HL-60/S4 treated with phorbol 12-myristate 13-acetate at 8.2 ng/mL for 4 days and 3 days (cell line): ENCODE data around the gene SHANK1.
"Not testable (repeated sequence)": the region's sequence is repeated elsewhere in the genome, so short reads cannot be mapped to it uniquely, and the experiment has no call there.

Experiments used
- in situ Hi-C: fragments of 300-500 bp; cut with MboI; formaldehyde crosslinking; loops from 2 replicates; pipeline ENCODE4 v1.15.0; 2022; ENCODE audit warnings: low sequenced_read_pairs

Gene SHANK1

GRCh38 chr19:50719566-50719965, at the start of gene SHANK1:
SHANK1 (minus strand) TSS chr19:50719802; CDS start chr19:50716919, 2,883 bp downstream.
- in situ Hi-C loops = no loop called here

GRCh38 chr19:50768277-50768676, 48.7 kb upstream of the SHANK1 start:
- in situ Hi-C loops = no loop called here

GRCh38 chr19:50767263-50767662, 47.7 kb upstream of the SHANK1 start:
- in situ Hi-C loops = not testable (repeated sequence)

GRCh38 chr19:50766746-50767145, 47.1 kb upstream of the SHANK1 start:
- in situ Hi-C loops = not testable (repeated sequence)

GRCh38 chr19:50764409-50764808, 44.8 kb upstream of the SHANK1 start:
- in situ Hi-C loops = no loop called here

GRCh38 chr19:50763521-50763920, 43.9 kb upstream of the SHANK1 start:
- in situ Hi-C loops = not testable (repeated sequence)

GRCh38 chr19:50761501-50761900, 41.9 kb upstream of the SHANK1 start:
- in situ Hi-C loops = not testable (repeated sequence)

GRCh38 chr19:50759886-50760285, 40.3 kb upstream of the SHANK1 start:
- in situ Hi-C loops = no loop called here

- in situ Hi-C loops = not testable (repeated sequence)
Observed at GRCh38 chr19:50759076-50759475, 39.5 kb upstream of the SHANK1 start.

- in situ Hi-C loops = not testable (repeated sequence)
Observed at GRCh38 chr19:50757624-50758023, 38.0 kb upstream of the SHANK1 start.

- in situ Hi-C loops = not testable (repeated sequence)
Observed at GRCh38 chr19:50756244-50756643, 36.6 kb upstream of the SHANK1 start.

GRCh38 chr19:50753879-50754278, 34.3 kb upstream of the SHANK1 start:
- in situ Hi-C loops = no loop called here

GRCh38 chr19:50750010-50750409, 30.4 kb upstream of the SHANK1 start:
- in situ Hi-C loops = no loop called here

- in situ Hi-C loops = no loop called here
Observed at GRCh38 chr19:50749490-50749889, 29.9 kb upstream of the SHANK1 start.

- in situ Hi-C loops = not testable (repeated sequence)
Observed at GRCh38 chr19:50747141-50747540, 27.5 kb upstream of the SHANK1 start.

- in situ Hi-C loops = no loop called here
Observed at GRCh38 chr19:50745221-50745620, 25.6 kb upstream of the SHANK1 start.

GRCh38 chr19:50743537-50743936, 23.9 kb upstream of the SHANK1 start:
- in situ Hi-C loops = no loop called here

- in situ Hi-C loops = no loop called here
Observed at GRCh38 chr19:50741179-50741933, 21.8 kb upstream of the SHANK1 start.

GRCh38 chr19:50739914-50740426, 20.4 kb upstream of the SHANK1 start:
- in situ Hi-C loops = no loop called here

- in situ Hi-C loops = no loop called here
Observed at GRCh38 chr19:50739132-50739913, 19.7 kb upstream of the SHANK1 start.

- in situ Hi-C loops = no loop called here
Observed at GRCh38 chr19:50736338-50736737, 16.7 kb upstream of the SHANK1 start.

- in situ Hi-C loops = no loop called here
Observed at GRCh38 chr19:50735869-50736268, 16.3 kb upstream of the SHANK1 start.
